GM19438 (cell line): ENCODE data around the gene RSPRY1.

Experiments
- ATAC-seq: cut with Tn5 transposase; IDR thresholded peaks from one replicate; pipeline ENCODE4 v1.9.1; 2021; ENCODE audit warnings: low read depth; ENCODE audit not compliant: unreplicated experiment

Gene RSPRY1

DNA sequence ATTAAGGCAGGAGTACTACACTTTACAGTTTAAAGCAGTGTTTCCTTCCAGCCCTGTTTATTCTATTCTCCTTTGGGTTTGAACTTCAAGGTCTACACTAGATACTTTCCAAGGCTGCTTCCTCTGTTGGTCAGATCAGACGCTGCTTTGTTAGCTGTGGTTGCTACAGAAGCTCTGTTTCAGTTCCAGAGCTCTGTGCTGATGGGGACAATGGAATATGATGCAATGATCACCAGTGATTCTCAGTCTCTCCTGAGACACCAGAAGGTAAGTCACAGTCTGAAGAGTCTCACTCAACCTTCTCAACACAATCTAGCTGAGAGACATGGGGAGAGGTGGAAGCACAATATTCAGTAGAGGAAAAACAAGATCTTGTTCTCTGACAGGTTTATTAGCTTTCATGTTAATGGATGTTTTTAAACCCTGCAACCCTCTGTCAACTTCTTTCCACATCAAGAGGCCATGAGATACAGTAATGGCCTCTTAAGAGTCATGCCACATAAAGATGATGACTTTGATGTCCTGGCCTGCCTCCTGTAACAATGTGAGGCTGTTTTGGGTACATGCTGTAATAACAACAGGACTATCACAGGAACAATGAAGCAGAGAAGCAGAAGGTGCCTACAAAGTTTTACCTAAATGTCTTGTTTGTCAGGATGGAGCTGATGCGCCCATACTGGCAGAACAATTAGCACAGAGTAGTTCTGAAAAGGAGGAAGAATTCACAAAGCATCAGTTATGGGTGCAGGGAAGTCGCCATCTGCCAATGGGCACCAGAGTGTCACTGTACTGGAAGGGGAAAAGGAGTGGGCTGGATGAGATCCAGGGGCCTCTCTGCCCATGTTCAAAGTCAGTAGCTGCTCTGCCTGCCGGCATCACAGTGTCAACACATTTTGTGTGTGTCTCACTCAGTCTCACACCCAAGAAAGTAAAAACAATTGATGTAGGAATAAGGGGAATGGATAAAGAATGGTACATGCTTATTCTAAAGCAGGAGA lies 33.7 kb upstream of the RSPRY1 start:
- no peak for ATAC-seq

DNA sequence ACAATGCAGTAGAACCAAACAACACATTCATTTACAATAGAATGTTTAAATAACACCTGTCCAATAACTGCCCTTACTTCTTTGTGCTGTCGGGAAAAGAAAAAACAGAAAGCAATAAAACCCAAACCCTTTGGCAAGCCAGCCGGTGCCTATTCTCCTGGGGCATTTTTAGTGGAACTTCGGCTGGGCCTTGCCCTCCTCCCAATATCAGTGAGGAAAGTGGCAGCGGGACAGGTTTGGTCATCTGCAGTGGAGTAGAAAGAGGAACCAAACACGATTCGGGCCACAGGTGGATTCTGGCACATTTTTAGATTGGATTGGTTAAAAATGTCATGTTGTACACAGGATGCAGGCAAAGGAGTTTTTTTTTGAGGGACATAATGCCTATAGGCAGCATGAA lies 32.3 kb upstream of the RSPRY1 start:
- no peak for ATAC-seq

DNA sequence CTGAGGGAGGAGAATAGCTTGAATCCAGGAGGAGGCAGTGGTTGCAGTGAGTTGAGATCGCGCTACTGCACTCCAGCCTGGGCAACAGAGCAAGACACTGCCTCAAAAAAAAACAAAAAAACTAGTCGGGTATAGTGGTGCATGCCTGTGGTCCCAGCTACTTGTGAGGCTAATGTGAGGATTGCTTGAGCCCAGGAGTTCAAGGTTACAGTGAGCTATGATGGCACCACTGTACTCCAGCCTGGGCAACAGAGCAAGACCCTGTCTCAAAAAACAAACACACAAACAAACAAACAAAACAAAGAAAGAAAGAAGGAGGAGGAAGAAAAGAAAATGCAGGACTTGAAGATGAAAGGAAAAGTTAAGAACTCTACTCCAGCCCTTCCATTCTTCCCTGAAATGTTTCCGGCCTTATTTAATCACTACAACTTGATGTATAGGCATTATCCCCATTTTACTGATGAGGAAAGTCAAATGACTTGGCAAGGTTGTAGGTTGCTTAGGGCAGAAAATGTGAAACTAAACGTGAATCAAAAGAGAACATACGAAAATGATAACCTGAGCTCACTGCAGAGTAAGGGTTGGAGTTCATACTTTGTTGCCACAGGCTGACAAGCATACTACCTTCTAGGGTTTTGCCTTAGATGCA lies 30.3 kb upstream of the RSPRY1 start:
- ATAC-seq, result no peak

DNA sequence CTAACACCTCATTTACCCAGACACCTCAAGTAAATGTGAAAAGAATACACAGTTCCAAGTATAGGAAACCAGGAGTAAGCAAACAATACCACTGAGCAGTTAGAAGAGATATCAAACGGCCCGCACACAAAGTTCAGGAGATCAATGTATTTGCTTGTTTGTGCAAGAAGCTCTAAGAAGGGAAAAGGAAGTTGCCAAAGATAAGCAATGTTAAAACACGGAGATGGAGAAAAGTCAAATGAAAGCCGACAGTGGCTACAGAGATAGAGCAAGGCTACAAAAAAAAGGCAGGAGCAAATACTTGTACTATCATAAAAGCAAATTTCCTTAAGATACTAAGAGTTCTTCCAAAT lies 29.8 kb upstream of the RSPRY1 start:
- ATAC-seq, result no peak

DNA sequence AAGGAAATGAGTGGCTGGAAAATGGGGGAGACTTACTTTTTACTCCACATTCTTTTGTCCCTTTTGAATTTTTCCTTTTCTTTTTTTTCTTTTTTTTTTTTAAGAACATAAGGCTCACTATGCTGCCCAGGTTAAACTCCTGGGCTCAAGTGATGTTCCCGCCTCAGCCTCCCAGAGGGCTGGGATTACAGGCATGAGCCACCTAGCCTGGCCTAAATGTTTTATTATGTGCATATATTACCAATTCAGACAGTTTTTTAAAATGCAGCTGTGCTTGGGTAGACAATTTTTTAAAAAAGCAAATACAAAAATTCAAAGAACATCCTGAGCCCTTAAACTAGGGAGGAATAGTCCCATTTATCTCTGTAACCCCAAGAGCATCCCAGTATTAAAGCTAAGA lies 28.6 kb upstream of the RSPRY1 start:
- no peak for ATAC-seq

DNA sequence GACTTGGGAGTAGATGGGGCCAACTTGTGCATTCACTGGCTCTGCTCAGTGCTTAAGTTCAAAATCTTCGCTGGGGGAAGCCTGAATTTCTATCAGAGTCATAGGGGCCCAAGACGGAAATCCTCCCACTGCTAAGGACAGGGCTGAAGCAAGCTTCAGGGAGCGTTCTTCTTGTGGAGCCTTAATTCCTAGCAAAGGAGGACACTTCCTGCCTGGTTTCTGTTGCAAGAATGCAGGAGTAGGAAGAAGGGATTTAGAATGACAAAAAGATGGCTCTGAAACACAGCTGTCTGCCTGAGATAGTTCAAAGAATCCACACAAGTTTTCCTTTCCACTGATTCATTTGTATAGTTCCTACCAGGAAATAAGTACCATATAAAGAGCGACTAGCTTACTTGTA lies 26.7 kb upstream of the RSPRY1 start:
- ATAC-seq, result no peak

DNA sequence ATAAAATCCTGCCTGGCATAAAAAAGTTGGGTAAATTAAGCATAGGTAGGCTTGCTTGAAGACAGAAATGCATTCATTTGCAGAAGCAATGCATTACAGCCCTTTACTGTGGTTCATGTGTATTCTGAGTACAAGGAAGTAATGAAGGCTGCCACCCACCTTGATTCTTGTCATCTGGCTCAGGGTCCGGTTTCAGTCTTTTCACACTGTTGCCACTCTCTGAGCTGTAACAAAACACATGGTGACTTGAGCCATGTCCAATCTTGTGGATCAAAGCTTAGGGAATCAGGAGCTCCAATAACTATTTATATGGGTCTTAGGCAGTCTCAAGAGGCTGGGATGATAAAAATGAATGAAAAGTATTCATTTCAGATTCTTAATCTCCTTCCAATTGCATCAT lies 22.3 kb upstream of the RSPRY1 start:
- ATAC-seq, result no peak

DNA sequence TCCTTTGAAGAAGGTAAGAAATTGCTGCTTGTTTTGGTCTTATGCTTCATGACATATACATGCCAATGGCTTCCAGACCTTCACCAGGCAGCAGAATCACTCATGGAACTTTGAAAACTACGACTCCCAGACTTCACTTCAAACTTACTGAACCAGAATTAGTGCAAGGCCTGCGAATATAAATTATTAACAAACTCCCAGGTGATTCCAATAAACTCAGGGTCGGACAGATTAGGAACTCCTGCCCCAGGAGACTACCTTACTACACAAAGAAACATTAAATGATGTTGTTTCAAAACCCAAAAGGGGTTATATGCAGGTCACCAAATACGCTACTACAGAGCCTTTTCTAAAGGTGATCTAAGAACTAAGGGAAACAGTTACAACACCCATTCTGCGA lies 20.6 kb upstream of the RSPRY1 start:
- no peak for ATAC-seq

DNA sequence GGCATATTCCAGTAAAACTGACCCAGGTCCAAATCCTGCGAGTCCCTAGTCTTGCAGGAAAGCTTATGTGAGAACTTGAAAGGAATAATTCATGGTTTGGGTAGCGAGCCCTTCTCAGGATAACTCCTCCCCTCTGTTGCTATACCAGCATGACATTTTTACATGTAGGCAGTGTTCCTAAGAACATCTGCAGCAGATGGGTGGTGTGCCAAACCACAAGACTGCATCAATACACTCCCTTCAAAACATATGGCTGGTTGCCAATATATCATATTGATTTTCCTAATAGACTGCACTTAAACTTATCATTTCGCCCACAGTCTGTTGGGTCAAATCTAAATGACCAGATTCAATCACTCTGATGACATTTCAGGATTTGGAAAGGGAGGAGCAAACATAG lies 20.2 kb upstream of the RSPRY1 start:
- no peak for ATAC-seq

DNA sequence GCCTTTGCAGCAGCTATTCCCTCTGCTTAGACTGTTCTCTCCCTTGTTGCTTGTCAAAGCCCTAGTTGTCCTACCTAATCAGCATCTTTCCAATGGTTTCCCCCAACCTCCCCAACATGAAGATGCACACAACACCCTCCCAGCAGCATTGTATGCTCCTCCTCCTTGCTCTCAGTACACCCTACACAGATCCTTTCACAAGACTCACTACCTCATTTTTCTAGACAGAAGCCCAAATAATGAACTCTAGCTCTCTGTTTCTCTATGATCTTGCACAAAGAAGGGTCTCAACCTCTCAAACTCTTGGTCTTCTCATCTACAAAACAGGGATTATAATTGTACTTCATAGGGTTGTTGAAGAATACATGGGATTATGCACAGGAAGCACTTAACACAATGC lies 19.7 kb upstream of the RSPRY1 start:
- no peak for ATAC-seq

DNA sequence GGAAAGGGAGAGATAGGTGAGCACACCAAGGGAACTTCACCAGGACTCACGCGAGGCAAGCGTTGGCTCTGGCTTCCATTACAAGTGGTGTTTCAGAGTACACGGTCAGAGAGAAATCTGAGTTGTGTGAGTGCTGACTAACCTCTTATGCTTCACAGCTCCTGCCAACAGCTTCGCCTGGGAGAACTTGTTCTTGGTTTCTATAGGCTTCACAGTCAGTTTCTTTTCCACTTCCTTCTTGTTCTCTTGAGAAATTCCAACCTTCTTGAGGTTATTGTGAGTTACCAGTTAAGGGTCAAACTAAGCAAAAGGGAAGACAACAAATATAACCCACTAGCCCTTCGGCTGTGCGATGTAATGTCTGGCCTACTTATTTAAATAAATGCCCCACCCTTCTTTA lies 19.2 kb upstream of the RSPRY1 start:
- no peak for ATAC-seq

DNA sequence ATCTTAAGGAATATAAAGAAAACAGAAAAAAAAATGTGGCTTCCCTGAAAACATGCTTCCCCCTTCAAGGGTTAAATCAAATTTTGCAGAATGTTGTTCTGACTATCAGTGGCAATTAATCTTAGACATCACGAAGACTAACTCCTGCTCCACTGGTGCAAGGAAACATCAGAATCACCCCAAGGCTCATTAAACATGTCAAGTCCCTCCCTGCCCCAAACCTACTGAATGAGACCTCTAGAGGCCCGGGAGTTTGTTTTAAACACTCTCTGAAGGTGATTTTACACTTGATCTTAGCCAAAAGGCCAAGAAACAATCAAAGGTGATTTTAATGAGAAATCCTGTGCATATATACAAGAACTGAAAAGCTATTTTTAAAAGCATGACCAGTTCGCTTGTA lies 18.6 kb upstream of the RSPRY1 start:
- no peak for ATAC-seq

DNA sequence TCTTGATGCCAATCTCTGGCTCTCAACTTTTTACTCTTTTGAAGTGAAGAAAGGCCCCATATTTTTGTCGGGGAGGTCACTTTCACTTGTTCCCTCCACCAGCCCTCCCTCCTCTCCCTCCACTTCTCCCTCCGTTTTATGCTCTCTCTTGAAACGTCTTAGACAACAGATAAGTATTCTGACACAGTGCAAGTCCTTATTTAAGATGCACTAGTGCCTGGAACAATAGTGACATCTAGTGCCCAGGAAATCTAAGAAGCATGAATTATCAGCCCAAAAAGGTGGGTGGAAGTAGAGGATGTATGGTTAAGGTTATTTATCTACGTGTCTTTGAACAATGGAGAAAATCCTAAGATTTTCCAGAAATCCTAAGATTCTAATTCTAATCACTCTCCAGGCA lies 18.2 kb upstream of the RSPRY1 start:
- ATAC-seq, result no peak

DNA sequence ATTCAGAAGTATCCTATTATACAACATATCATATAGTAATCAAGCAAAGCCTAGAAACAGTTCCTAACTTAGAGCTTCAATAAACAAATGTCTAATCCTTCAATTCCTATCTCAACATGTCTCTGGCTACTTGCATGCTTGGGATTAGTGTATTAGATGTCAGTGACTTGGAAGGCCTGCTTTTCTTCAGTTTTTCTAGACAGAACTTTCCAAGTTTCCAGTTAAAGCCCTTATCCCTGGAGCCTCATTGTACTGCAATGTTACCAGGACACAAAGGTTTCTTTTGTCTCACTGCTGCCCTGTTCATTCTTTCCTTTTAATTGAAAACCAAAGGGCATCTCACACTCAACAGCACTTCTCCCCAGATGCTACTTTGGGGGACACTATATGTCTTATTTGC lies 16.8 kb upstream of the RSPRY1 start:
- no peak for ATAC-seq

DNA sequence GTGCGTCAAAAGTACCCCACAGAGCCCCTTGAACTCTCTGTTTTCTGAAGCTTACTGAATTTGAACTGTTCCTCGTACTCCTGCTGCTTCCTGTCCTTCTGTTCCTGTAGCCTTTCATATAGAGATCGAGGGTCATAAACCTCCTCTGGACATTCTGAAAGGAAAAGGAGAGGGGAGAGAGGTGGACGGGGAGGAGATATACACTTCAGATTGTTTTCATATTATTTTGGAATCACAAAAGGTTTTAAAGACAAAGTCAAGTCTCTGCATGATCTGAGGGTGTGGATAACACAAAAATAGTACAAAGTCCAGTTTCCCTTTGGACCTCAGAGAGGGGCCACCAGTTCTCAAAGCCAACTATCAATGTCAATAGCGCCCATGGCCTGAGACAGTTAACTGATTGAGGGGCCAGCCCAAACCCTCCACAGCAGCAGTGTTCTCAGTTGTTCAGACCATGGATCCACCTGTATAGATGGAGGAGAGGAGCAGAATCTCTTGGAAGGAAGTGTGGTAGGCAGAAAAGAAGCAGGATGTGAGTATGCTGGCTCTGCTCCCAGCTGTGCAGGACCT lies 13.3 kb upstream of the RSPRY1 start:
- no peak for ATAC-seq

DNA sequence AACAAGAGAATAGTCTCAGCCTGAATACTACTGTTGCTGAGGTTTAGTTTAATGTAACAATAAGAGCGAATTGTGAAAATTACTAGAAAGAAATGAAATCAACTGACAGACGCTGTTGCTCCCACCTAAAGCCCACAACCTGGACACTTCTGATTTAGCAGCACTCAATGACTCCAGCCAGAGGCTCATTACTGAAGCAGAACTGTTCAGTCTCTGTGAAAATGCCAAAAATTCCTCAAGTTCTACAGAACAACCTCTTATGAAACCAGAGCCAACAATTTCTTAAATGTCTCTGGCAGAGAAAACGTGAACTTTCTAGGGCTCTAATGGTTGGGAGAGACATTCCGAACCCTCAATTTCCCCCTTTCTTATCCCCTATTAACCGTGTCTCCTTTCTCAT lies 10.2 kb upstream of the RSPRY1 start:
- ATAC-seq, result no peak

DNA sequence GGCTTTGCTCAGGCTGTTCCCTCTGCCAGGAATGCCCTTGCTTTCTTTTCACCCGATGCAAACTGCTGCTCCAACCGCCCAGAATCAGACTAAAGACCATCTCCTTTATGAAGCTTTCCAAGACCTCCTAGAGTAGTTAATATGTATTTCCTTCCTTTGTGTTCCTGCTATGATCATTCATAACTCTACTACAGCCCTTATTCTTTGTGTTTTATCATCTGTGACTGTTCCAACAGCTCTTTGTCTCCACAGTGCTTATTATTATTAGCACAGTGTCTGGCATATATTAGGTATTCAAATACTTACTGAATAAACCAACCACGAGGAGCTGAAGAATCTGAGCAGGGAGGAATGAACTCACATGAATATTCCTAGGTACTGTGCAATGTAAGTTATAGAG lies 7.9 kb upstream of the RSPRY1 start:
- no peak for ATAC-seq

DNA sequence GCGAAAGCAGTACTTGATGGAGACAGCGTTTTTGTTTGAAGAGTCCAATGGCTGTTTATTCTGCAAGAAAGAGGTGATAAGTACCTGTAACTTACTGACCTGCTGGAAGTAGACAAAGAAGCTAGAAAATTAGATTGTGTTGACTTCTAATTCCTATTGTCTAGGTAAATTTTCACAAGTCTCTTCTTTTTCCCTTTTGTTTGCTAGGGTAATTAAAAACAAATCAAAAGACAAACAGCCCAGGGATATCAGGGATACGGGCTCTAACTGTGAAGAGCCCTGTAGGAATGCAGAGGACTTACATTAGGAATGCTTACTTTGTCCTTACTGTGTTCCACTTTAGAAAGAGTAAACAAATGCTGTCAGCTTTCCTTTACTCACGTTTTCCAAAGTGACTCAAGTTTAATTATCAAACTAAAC lies 7.3 kb upstream of the RSPRY1 start:
- ATAC-seq, result no peak

DNA sequence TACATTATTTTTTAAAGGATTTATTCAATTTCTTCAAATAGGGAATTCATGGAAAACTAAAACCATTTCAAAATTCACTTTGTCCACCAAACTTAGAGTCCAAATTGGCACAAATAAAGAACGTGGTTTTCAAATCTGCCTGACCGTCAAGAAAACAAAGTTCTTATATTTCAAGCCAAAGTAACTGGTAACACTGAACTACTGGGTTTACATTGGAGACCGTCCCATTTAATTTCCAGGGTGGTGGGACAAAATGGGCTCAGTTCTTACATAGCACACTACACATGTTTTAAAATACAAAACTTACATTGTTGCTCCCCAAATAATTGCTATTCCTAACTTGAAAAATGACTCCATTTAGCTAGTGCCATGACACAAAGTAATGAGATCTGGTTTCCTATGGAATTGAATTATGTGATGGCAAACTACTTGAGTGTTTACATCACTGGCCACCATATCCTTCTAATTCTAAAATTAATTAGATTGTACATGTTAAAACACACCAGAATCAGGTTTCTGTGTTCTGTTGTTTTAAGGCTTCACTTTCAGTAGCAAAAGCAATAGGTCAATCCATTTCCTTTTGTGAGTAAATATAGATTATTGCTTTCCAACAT lies 6.8 kb upstream of the RSPRY1 start:
- ATAC-seq, result no peak

DNA sequence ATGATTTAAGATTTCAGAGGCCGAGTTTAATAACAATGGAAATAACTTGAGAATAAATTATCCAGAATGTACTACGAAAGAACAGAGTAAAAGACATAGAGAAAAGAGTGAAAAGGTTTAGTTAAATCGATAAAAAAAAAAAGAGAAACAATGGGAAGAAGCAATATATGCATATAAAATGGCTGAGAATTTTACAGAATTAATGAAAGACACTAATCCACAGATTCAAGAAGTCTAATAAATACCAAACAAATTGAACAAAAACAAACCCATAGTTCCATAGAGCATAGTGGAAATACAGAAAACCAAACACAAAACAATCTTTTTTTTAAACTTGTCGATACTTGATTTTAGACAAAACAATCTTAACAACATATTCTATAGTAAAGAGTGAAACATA lies 2.0 kb upstream of the RSPRY1 start:
- no peak for ATAC-seq

DNA sequence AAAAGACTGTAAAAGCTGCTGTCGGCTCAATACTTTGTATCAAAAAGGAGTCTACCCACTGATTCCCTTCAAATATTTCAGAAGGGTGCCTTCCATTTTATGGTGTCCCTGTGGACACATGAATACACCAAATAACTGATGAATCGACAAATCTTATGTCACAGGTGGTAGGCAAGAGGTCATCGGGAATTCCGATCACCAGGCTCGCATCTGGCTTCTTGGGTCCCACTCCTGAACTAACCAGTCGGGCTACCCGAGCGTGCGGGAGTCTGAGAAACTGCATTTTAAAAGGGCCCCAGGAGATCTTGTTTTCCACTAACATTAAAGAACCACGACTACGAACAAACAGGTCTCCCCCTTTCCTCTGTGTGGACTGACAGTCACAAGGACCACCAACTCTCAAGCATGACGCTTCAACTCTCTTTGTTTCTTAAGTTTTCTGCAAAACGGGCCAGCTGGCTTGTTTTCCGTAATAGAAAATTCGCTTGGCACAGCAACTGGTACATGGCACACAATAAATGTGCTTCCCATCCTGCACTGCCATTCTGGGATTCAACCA lies 1.2 kb upstream of the RSPRY1 start:
- ATAC-seq, result no peak
